Colonic mucosa (tissue), 4 donors: ENCODE results near the gene PTPRA. TPM values are rescaled to one million over a fixed set of nuclear protein-coding genes. Genes with fewer than 3 reads are reported as not detected.

Experiments used
- DNase-seq: peaks from one replicate; pipeline ENCODE4 v3.0.0-alpha.2; 2020
- H3K27ac ChIP-seq: fragments of 200-600 bp; one replicate; pipeline ENCODE4 v1.8.0; 2021
- H3K27me3 ChIP-seq: fragments of 200-600 bp; one replicate; pipeline ENCODE4 v1.8.0; 2021
- H3K36me3 ChIP-seq: fragments of 200-600 bp; one replicate; pipeline ENCODE4 v1.8.0; 2021
- H3K4me1 ChIP-seq: fragments of 200-600 bp; one replicate; pipeline ENCODE4 v1.8.0; 2021; ENCODE audit warnings: mild to moderate bottlenecking
- H3K4me3 ChIP-seq: fragments of 200-600 bp; one replicate; pipeline ENCODE4 v1.8.0; 2021
- H3K9ac ChIP-seq, 2 donors: one replicate each; pipeline ENCODE4 v1.7.0; 2013; ENCODE audit warnings: control low read depth in 2 of 2, low read depth in 2 of 2, low read length in 2 of 2
- H3K9me3 ChIP-seq: fragments of 200-600 bp; one replicate; pipeline ENCODE4 v1.8.0; 2021
- CTCF ChIP-seq: fragments of 200-600 bp; IDR thresholded peaks from one replicate; pipeline ENCODE4 v1.8.0; 2022; ENCODE audit warnings: antibody characterized with exemption, mild to moderate bottlenecking
- intact Hi-C: fragments of 100-400 bp; cut with DNase I; formaldehyde crosslinking; loops from one replicate; pipeline ENCODE4 v1.14.1; 2022
- total RNA-seq, 2 donors: library from RNA; stranded (reverse); fragmentation: NEBNext Ultra II Directional in 1 of 2; extraction: Animal tissue kit (Norgen Biotek cat#: 25700) in 1 of 2; gene quantifications; one replicate each; pipeline ENCODE4 v1.2.1, GENCODE V29; 2021
- donor health status: healthy.
- donor health status: DM: no; HTN: no; CAD: no.
- donor health status: DM: no; HTN: no; CAD: no.

The PTPRA gene
- total RNA-seq, 2 donors from 2014 or later: 30.3 to 55.2 TPM

GRCh38 chr20:2888224-2888955, 15.1 kb downstream of the PTPRA start:
- intact Hi-C loops: no loop called here
- Histone ChIP-seq H3K4me3 (no peak overlapping the region), H3K9me3 (no peaks in the 10 kb centered on the region), H3K27me3 (no peaks in the 10 kb centered on the region), H3K9ac (no peak overlapping the region), H3K27ac (no peak overlapping the region), H3K36me3 (no peaks in the 10 kb centered on the region), H3K4me1 (no peaks in the 10 kb centered on the region)
- DNase-seq: no peak
- no peak for TF ChIP-seq CTCF

GRCh38 chr20:2889209-2889608, 15.9 kb downstream of the PTPRA start:
- Histone ChIP-seq H3K36me3 (no peaks in the 10 kb centered on the region), H3K4me1 (no peaks in the 10 kb centered on the region), H3K9ac (no peak overlapping the region), H3K4me3 (no peak overlapping the region), H3K27ac (no peak overlapping the region), H3K27me3 (no peaks in the 10 kb centered on the region), H3K9me3 (no peaks in the 10 kb centered on the region)
- DNase-seq: no peak
- no peak for TF ChIP-seq CTCF
- intact Hi-C loops: no loop called here

GRCh38 chr20:2889797-2890196, 16.5 kb downstream of the PTPRA start:
- no peaks in the 10 kb centered on the region for H3K9me3 ChIP-seq
- H3K27ac ChIP-seq: no peak overlapping the region
- no peaks in the 10 kb centered on the region for H3K36me3 ChIP-seq
- TF ChIP-seq CTCF: no peak
- no peak for DNase-seq
- H3K4me3 ChIP-seq: no peak overlapping the region
- no peaks in the 10 kb centered on the region for H3K4me1 ChIP-seq
- no peak overlapping the region for H3K9ac ChIP-seq
- no peaks in the 10 kb centered on the region for H3K27me3 ChIP-seq
- intact Hi-C loops: no loop called here

GRCh38 chr20:2890742-2891141, 17.5 kb downstream of the PTPRA start:
- no peak for DNase-seq
- intact Hi-C loops: no loop called here
- Histone ChIP-seq H3K4me3 (no peak overlapping the region), H3K4me1 (no peaks in the 10 kb centered on the region), H3K9ac (no peak overlapping the region), H3K27ac (no peak overlapping the region), H3K9me3 (no peaks in the 10 kb centered on the region), H3K27me3 (no peaks in the 10 kb centered on the region), H3K36me3 (no peaks in the 10 kb centered on the region)
- TF ChIP-seq CTCF: no peak

- intact Hi-C loops: no loop called here
- no peak overlapping the region for H3K9ac ChIP-seq
These were observed 18.1 kb downstream of the PTPRA start for GRCh38 chr20:2891343-2891742.

More at GRCh38 chr20:2891343-2891742, 18.1 kb downstream of the PTPRA start:
- Histone ChIP-seq H3K4me3 (no peak overlapping the region), H3K9me3 (no peaks in the 10 kb centered on the region), H3K27ac (no peak overlapping the region), H3K27me3 (no peaks in the 10 kb centered on the region), H3K4me1 (no peaks in the 10 kb centered on the region), H3K36me3 (no peaks in the 10 kb centered on the region)
- no peak for DNase-seq
- TF ChIP-seq CTCF: no peak
